ENCODE data around the gene CFAP58.
A peak's percentile ranks its signal among the peaks of the same experiment; 100 is the strongest.

Gene CFAP58

DNA sequence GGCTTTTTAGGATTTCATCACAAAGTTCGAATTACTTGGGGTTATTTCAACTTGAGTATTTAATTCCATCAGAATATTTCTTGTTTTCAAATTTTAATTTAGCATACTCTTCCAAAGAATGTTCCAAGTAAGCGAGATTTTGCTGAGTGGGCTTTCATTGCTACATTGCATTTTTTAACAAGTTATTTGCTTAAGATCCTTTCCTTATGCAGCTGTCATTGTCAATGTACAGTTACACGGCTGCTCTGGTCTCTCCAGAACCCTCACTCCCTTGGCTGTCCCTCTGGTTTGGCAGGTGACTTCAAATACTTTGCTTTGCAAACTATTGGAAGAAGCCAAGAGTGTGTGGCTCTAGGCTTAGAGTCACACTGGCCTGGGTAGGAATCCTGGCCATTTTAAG is 80.0 kb downstream of the CFAP58 start:
- in situ Hi-C loops (cut with HindIII; ENCODE audit: low pct_ligation_motif_present, low sequenced_read_pairs): no loop called here
- no peak for TF ChIP-seq CTCF (IDR thresholded peaks at IDR 0.05; ENCODE audit: low read depth, low read length, missing control alignments)
- DNase-seq: no peak
- Histone ChIP-seq H3K27me3 (replicated peaks) (no peaks in the 10 kb centered on the region), H3K4me3 (ENCODE audit: low read depth, low read length) (no peak overlapping the region), H3K27ac (no peak overlapping the region), H3K36me3 (replicated peaks) (no peaks in the 10 kb centered on the region)

GRCh38 chr10:104434601-104435000 is 81.0 kb downstream of the CFAP58 start:
- DNase-seq: peak; percentile 25
- TF ChIP-seq CTCF (IDR thresholded peaks at IDR 0.05; ENCODE audit: low read depth, low read length, missing control alignments): no peak
- Histone ChIP-seq H3K27me3 (replicated peaks) (no peaks in the 10 kb centered on the region), H3K36me3 (replicated peaks) (no peaks in the 10 kb centered on the region), H3K4me3 (ENCODE audit: low read depth, low read length) (no peak overlapping the region), H3K27ac (no peak overlapping the region)
- in situ Hi-C loops (cut with HindIII; ENCODE audit: low pct_ligation_motif_present, low sequenced_read_pairs): no loop called here

GRCh38 chr10:104435822-104436221 is 82.2 kb downstream of the CFAP58 start:
- TF ChIP-seq CTCF (IDR thresholded peaks at IDR 0.05; ENCODE audit: low read depth, low read length, missing control alignments): no peak
- Histone ChIP-seq H3K27ac (no peak overlapping the region), H3K4me3 (ENCODE audit: low read depth, low read length) (no peak overlapping the region), H3K27me3 (replicated peaks) (no peaks in the 10 kb centered on the region), H3K36me3 (replicated peaks) (no peaks in the 10 kb centered on the region)
- no peak for DNase-seq
- in situ Hi-C loops (cut with HindIII; ENCODE audit: low pct_ligation_motif_present, low sequenced_read_pairs): no loop called here

GRCh38 chr10:104437226-104437625 is 83.6 kb downstream of the CFAP58 start:
- in situ Hi-C loops (cut with HindIII; ENCODE audit: low pct_ligation_motif_present, low sequenced_read_pairs): no loop called here
- Histone ChIP-seq H3K36me3 (replicated peaks) (no peaks in the 10 kb centered on the region), H3K4me3 (ENCODE audit: low read depth, low read length) (no peak overlapping the region), H3K27me3 (replicated peaks) (no peaks in the 10 kb centered on the region), H3K27ac (no peak overlapping the region)
- DNase-seq: no peak
- TF ChIP-seq CTCF (IDR thresholded peaks at IDR 0.05; ENCODE audit: low read depth, low read length, missing control alignments): no peak

GRCh38 chr10:104440221-104440620 is 86.6 kb downstream of the CFAP58 start:
- in situ Hi-C loops (cut with HindIII; ENCODE audit: low pct_ligation_motif_present, low sequenced_read_pairs): no loop called here
- TF ChIP-seq CTCF (IDR thresholded peaks at IDR 0.05; ENCODE audit: low read depth, low read length, missing control alignments): no peak
- no peak for DNase-seq

GRCh38 chr10:104441329-104442000 is 87.8 kb downstream of the CFAP58 start:
- in situ Hi-C loops (cut with HindIII; ENCODE audit: low pct_ligation_motif_present, low sequenced_read_pairs): no loop called here
- H3K27ac ChIP-seq: peak overlapping the region; percentile 60
- no peaks in the 10 kb centered on the region for H3K27me3 ChIP-seq (replicated peaks)
- no peaks in the 10 kb centered on the region for H3K36me3 ChIP-seq (replicated peaks)
- DNase-seq: peak; percentile 93
- no peak overlapping the region for H3K4me3 ChIP-seq (ENCODE audit: low read depth, low read length)
- TF ChIP-seq CTCF (IDR thresholded peaks at IDR 0.05; ENCODE audit: low read depth, low read length, missing control alignments): no peak

More at GRCh38 chr10:104440221-104440620, 86.6 kb downstream of the CFAP58 start:
- H3K27ac ChIP-seq: no peak overlapping the region
- no peak overlapping the region for H3K4me3 ChIP-seq (ENCODE audit: low read depth, low read length)
- H3K27me3 ChIP-seq (replicated peaks): no peaks in the 10 kb centered on the region
- H3K36me3 ChIP-seq (replicated peaks): no peaks in the 10 kb centered on the region
